SK-N-MC (cell line): ENCODE measurements around the gene ESR2.

ENCODE experiments used
- EZH2 ChIP-seq: fragments of 200-600 bp; sonication (generic); IDR thresholded peaks from one replicate; pipeline ENCODE4 v1.6.1; 2017; ENCODE audit warnings: antibody characterized with exemption
- POLR2AphosphoS5 ChIP-seq: IDR thresholded peaks from 2 replicates; pipeline ENCODE4 v1.6.1; 2012; ENCODE audit warnings: mild to moderate bottlenecking, low read depth, low read length, borderline replicate concordance

DNA sequence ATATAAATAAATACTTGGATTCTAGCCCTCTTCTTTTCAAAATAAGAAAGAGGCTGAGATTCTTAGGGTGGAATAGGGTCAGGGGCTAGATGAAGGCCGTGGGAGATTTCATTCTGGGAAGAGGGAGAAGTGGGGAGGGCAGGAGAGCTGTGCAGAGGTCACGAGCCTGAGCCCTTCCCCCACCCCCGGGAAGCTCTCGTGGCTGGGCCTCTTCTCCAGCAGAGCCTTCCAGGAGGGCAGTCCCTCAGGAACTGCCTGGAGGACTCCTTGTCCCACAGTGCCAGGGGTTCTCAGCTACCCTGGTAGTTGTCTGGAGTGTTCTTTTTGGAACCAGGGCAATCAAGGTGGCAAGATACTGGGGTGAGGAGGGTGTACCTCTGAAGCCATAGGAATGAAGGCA, 94.0 kb downstream of the ESR2 start:
- TF ChIP-seq POLR2AphosphoS5 (no peak), EZH2 (no peak)
